ENCODE measurements around the gene CFAP74.
"Not testable (repeated sequence)": the region's sequence is repeated elsewhere in the genome, so short reads cannot be mapped to it uniquely, and the experiment has no call there.

The CFAP74 gene

GRCh38 chr1:1982379-1983232 is 21.0 kb downstream of the CFAP74 start:
- no CpG with 5 or more reads among the region's 36 CpGs for WGBS (ENCODE audit: extremely low coverage, insufficient coverage, low lambda C conversion rate)
- no peaks in the 10 kb centered on the region for H3K79me1 ChIP-seq (ENCODE audit: low read length)
- no peaks in the 10 kb centered on the region for H3K27me3 ChIP-seq (ENCODE audit: insufficient read depth, low read length, poor library complexity)
- H3K79me2 ChIP-seq (ENCODE audit: control insufficient read depth, insufficient read depth, low read length) = no peaks in the 10 kb centered on the region
- no peak overlapping the region for H2BK5ac ChIP-seq (ENCODE audit: low read length)
- H3K18ac ChIP-seq (ENCODE audit: low read length) = no peak overlapping the region
- H4K5ac ChIP-seq (ENCODE audit: low read length) = no peak overlapping the region
- H4K8ac ChIP-seq (ENCODE audit: low read depth, low read length) = no peak overlapping the region
- H3K56ac ChIP-seq (ENCODE audit: low read length) = no peak overlapping the region
- no peaks in the 10 kb centered on the region for H3K4me1 ChIP-seq (ENCODE audit: control insufficient read depth, low read depth, low read length)
- no peaks in the 10 kb centered on the region for H3K36me3 ChIP-seq (ENCODE audit: control insufficient read depth, insufficient read depth, low read length)
- no peak for DNase-seq
- no peak overlapping the region for H2AK5ac ChIP-seq (ENCODE audit: low read length)
- no peak overlapping the region for H3K23ac ChIP-seq (ENCODE audit: low read length)
- H3K4ac ChIP-seq (ENCODE audit: low read depth, low read length) = no peak overlapping the region
- no peak overlapping the region for H3K4me2 ChIP-seq (ENCODE audit: low read length)
- H2BK15ac ChIP-seq (replicated peaks; ENCODE audit: low read depth) = no peak overlapping the region
- no peak overlapping the region for H3K4me3 ChIP-seq (ENCODE audit: low read length)
- no peak overlapping the region for H2BK120ac ChIP-seq (ENCODE audit: low read depth, low read length)
- no peak overlapping the region for H3K9ac ChIP-seq (ENCODE audit: low read length)
- H3K27ac ChIP-seq (ENCODE audit: low read depth, low read length) = no peak overlapping the region

DNA sequence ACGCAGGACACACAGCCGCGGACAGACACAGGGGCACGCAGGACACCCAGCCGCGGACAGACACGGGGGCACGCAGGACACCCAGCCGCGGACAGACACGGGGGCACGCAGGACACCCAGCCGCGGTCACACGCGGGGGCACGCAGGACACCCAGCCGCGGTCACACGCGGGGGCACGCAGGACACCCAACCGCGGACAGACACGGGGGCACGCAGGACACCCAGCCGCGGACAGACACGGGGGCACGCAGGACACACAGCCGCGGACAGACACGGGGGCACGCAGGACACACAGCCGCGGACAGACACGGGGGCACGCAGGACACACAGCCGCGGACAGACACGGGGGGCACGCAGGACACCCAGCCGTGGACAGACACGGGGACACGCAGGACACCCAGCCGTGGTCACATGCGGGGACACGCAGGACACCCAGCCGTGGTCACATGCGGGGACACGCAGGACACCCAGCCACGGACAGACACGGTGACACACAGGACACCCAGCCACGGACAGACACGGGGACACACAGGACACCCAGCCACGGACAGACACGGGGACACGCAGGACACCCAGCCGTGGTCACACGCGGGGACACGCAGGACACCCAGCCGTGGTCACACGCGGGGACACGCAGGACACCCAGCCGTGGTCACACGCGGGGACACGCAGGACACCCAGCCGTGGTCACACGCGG is 21.8 kb downstream of the CFAP74 start:
- not testable (repeated sequence) for H3K4ac ChIP-seq (ENCODE audit: low read depth, low read length); H3K18ac ChIP-seq (ENCODE audit: low read length); H4K8ac ChIP-seq (ENCODE audit: low read depth, low read length); H3K4me1 ChIP-seq (ENCODE audit: control insufficient read depth, low read depth, low read length); H2BK5ac ChIP-seq (ENCODE audit: low read length); H3K4me3 ChIP-seq (ENCODE audit: low read length); H3K27me3 ChIP-seq (ENCODE audit: insufficient read depth, low read length, poor library complexity); H3K23ac ChIP-seq (ENCODE audit: low read length); H3K79me1 ChIP-seq (ENCODE audit: low read length); H2BK120ac ChIP-seq (ENCODE audit: low read depth, low read length); H3K9ac ChIP-seq (ENCODE audit: low read length); H3K36me3 ChIP-seq (ENCODE audit: control insufficient read depth, insufficient read depth, low read length); H2BK15ac ChIP-seq (replicated peaks; ENCODE audit: low read depth); H2AK5ac ChIP-seq (ENCODE audit: low read length); H3K4me2 ChIP-seq (ENCODE audit: low read length); H4K5ac ChIP-seq (ENCODE audit: low read length); H3K79me2 ChIP-seq (ENCODE audit: control insufficient read depth, insufficient read depth, low read length); H3K56ac ChIP-seq (ENCODE audit: low read length); DNase-seq; H3K27ac ChIP-seq (ENCODE audit: low read depth, low read length)
- WGBS (ENCODE audit: extremely low coverage, insufficient coverage, low lambda C conversion rate) = no CpG with 5 or more reads among the region's 73 CpGs

GRCh38 chr1:1981142-1981500 is 22.5 kb downstream of the CFAP74 start:
- no peak overlapping the region for H3K18ac ChIP-seq (ENCODE audit: low read length)
- H2AK5ac ChIP-seq (ENCODE audit: low read length) = no peak overlapping the region
- no peak overlapping the region for H3K4me2 ChIP-seq (ENCODE audit: low read length)
- DNase-seq = no peak
- H4K8ac ChIP-seq (ENCODE audit: low read depth, low read length) = no peak overlapping the region
- H3K9ac ChIP-seq (ENCODE audit: low read length) = no peak overlapping the region
- H3K79me1 ChIP-seq (ENCODE audit: low read length) = no peaks in the 10 kb centered on the region
- H4K5ac ChIP-seq (ENCODE audit: low read length) = no peak overlapping the region
- H3K56ac ChIP-seq (ENCODE audit: low read length) = no peak overlapping the region
- no peak overlapping the region for H2BK120ac ChIP-seq (ENCODE audit: low read depth, low read length)
- H3K27me3 ChIP-seq (ENCODE audit: insufficient read depth, low read length, poor library complexity) = no peaks in the 10 kb centered on the region
- no peak overlapping the region for H3K4me3 ChIP-seq (ENCODE audit: low read length)
- no peak overlapping the region for H2BK15ac ChIP-seq (replicated peaks; ENCODE audit: low read depth)
- no peaks in the 10 kb centered on the region for H3K36me3 ChIP-seq (ENCODE audit: control insufficient read depth, insufficient read depth, low read length)
- H2BK5ac ChIP-seq (ENCODE audit: low read length) = no peak overlapping the region
- no peak overlapping the region for H3K4ac ChIP-seq (ENCODE audit: low read depth, low read length)
- no CpG with 5 or more reads among the region's 26 CpGs for WGBS (ENCODE audit: extremely low coverage, insufficient coverage, low lambda C conversion rate)
- no peak overlapping the region for H3K23ac ChIP-seq (ENCODE audit: low read length)
- no peak overlapping the region for H3K27ac ChIP-seq (ENCODE audit: low read depth, low read length)
- H3K79me2 ChIP-seq (ENCODE audit: control insufficient read depth, insufficient read depth, low read length) = no peaks in the 10 kb centered on the region
- no peaks in the 10 kb centered on the region for H3K4me1 ChIP-seq (ENCODE audit: control insufficient read depth, low read depth, low read length)

- no peak overlapping the region for H3K4me2 ChIP-seq (ENCODE audit: low read length)
- no peaks in the 10 kb centered on the region for H3K36me3 ChIP-seq (ENCODE audit: control insufficient read depth, insufficient read depth, low read length)
- H3K4me1 ChIP-seq (ENCODE audit: control insufficient read depth, low read depth, low read length) = no peaks in the 10 kb centered on the region
- H4K8ac ChIP-seq (ENCODE audit: low read depth, low read length) = no peak overlapping the region
- no peak overlapping the region for H3K4ac ChIP-seq (ENCODE audit: low read depth, low read length)
- H3K56ac ChIP-seq (ENCODE audit: low read length) = no peak overlapping the region
- no peaks in the 10 kb centered on the region for H3K79me1 ChIP-seq (ENCODE audit: low read length)
- H4K5ac ChIP-seq (ENCODE audit: low read length) = no peak overlapping the region
- no peak overlapping the region for H2BK5ac ChIP-seq (ENCODE audit: low read length)
- no peaks in the 10 kb centered on the region for H3K79me2 ChIP-seq (ENCODE audit: control insufficient read depth, insufficient read depth, low read length)
- no CpG with 5 or more reads among the region's 42 CpGs for WGBS (ENCODE audit: extremely low coverage, insufficient coverage, low lambda C conversion rate)
- H3K4me3 ChIP-seq (ENCODE audit: low read length) = no peak overlapping the region
- H2BK15ac ChIP-seq (replicated peaks; ENCODE audit: low read depth) = no peak overlapping the region
- no peak overlapping the region for H2BK120ac ChIP-seq (ENCODE audit: low read depth, low read length)
- no peak for DNase-seq
- no peak overlapping the region for H3K18ac ChIP-seq (ENCODE audit: low read length)
- H3K9ac ChIP-seq (ENCODE audit: low read length) = no peak overlapping the region
- no peaks in the 10 kb centered on the region for H3K27me3 ChIP-seq (ENCODE audit: insufficient read depth, low read length, poor library complexity)
- no peak overlapping the region for H2AK5ac ChIP-seq (ENCODE audit: low read length)
- no peak overlapping the region for H3K27ac ChIP-seq (ENCODE audit: low read depth, low read length)
- no peak overlapping the region for H3K23ac ChIP-seq (ENCODE audit: low read length)
Observed at GRCh38 chr1:1980467-1981141, 23.0 kb downstream of the CFAP74 start.

GRCh38 chr1:1979482-1980165 is 24.0 kb downstream of the CFAP74 start:
- Histone ChIP-seq H3K9ac (ENCODE audit: low read length) (no peak overlapping the region), H3K23ac (ENCODE audit: low read length) (no peak overlapping the region), H3K4me2 (ENCODE audit: low read length) (no peak overlapping the region), H3K36me3 (ENCODE audit: control insufficient read depth, insufficient read depth, low read length) (no peaks in the 10 kb centered on the region), H2AK5ac (ENCODE audit: low read length) (no peak overlapping the region), H3K4ac (ENCODE audit: low read depth, low read length) (no peak overlapping the region), H3K56ac (ENCODE audit: low read length) (no peak overlapping the region), H4K5ac (ENCODE audit: low read length) (no peak overlapping the region), H3K79me1 (ENCODE audit: low read length) (no peaks in the 10 kb centered on the region), H2BK5ac (ENCODE audit: low read length) (no peak overlapping the region), H3K79me2 (ENCODE audit: control insufficient read depth, insufficient read depth, low read length) (no peaks in the 10 kb centered on the region), H3K18ac (ENCODE audit: low read length) (no peak overlapping the region), H3K27ac (ENCODE audit: low read depth, low read length) (no peak overlapping the region), H3K4me3 (ENCODE audit: low read length) (no peak overlapping the region), H2BK15ac (replicated peaks; ENCODE audit: low read depth) (no peak overlapping the region), H3K4me1 (ENCODE audit: control insufficient read depth, low read depth, low read length) (no peaks in the 10 kb centered on the region), H3K27me3 (ENCODE audit: insufficient read depth, low read length, poor library complexity) (no peaks in the 10 kb centered on the region), H2BK120ac (ENCODE audit: low read depth, low read length) (no peak overlapping the region), H4K8ac (ENCODE audit: low read depth, low read length) (no peak overlapping the region)
- no peak for DNase-seq
- WGBS (ENCODE audit: extremely low coverage, insufficient coverage, low lambda C conversion rate) = no CpG with 5 or more reads among the region's 61 CpGs
